ENCODE data around the gene RBM12.
"Not testable (repeated sequence)": the region's sequence is repeated elsewhere in the genome, so short reads cannot be mapped to it uniquely, and the experiment has no call there.

DNA sequence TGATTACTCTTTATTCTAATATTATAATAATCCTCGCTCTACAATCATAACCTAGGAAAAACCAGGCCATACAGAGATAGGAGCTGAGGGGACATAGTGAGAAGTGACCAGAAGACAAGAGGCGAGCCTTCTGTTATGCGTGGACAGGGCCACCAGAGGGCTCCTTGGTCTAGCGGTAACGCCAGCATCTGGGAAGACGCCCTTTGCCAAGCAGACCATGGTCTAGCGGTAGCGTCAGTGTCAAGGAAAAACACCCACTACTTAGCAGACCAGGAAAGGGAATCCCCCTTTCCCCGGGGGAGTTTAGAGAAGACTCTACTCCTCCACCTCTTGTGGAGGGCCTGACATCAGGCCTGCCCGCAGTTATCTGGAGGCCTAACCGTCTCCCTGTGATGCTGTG is 22.2 kb upstream of the RBM12 start:
- TF ChIP-seq BHLHE40 (IDR thresholded peaks at IDR 0.05; ENCODE audit: borderline replicate concordance); ARNT (IDR thresholded peaks at IDR 0.05); NFRKB (IDR thresholded peaks at IDR 0.05); LEF1 (IDR thresholded peaks at IDR 0.05; ENCODE audit: borderline replicate concordance); SUZ12 (IDR thresholded peaks at IDR 0.05); TARDBP (IDR thresholded peaks at IDR 0.05); SP1 (IDR thresholded peaks at IDR 0.05); ELF4 (IDR thresholded peaks at IDR 0.05); HDGF (IDR thresholded peaks at IDR 0.05; ENCODE audit: borderline replicate concordance); FOXA1 (IDR thresholded peaks at IDR 0.05); FOXK2 (IDR thresholded peaks at IDR 0.05); CTBP1 (IDR thresholded peaks at IDR 0.05; ENCODE audit: borderline replicate concordance); ZNF384 (IDR thresholded peaks at IDR 0.05): not testable (repeated sequence)
- TF ChIP-seq, protein P1, sequence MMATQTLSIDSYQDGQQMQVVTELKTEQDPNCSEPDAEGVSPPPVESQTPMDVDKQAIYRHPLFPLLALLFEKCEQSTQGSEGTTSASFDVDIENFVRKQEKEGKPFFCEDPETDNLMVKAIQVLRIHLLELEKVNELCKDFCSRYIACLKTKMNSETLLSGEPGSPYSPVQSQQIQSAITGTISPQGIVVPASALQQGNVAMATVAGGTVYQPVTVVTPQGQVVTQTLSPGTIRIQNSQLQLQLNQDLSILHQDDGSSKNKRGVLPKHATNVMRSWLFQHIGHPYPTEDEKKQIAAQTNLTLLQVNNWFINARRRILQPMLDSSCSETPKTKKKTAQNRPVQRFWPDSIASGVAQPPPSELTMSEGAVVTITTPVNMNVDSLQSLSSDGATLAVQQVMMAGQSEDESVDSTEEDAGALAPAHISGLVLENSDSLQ (IDR thresholded peaks at IDR 0.05) = not testable (repeated sequence)
